ENCODE measurements around the gene ATP13A4. TPM values are rescaled to one million over a fixed set of nuclear protein-coding genes. Genes with fewer than 3 reads are reported as not detected.

ATP13A4 gene
- total and polyA plus RNA-seq, 2 of the 8 experiments (the other 6 are each of a cell fraction or from before 2014, with no cell fraction given): 0.12 TPM; not detected in 1

- no peak for TF ChIP-seq ATF2 (IDR thresholded peaks at IDR 0.05; ENCODE audit: low read length)
Observed at GRCh38 chr3:193446965-193447602, 107.6 kb downstream of the ATP13A4 start (continued).
